PC-9 (cell line): Measurements from ENCODE around the gene KCTD16. TPM values are rescaled to one million over a fixed set of nuclear protein-coding genes. Genes with fewer than 3 reads are reported as not detected.

Experiments
- BruUV-seq: library from RNA; stranded (reverse); fragments of 400-500 nt; replicated peaks from 2 replicates; lab custom pipeline; 2021; lab: Mats Ljungman, UMichigan
- CTCF ChIA-PET: fragments of 300-600 bp; sonication (Branson Sonifier 250); formaldehyde crosslinking; loops from one replicate; lab custom pipeline; 2022; ENCODE audit warnings: antibody characterized with exemption; lab: Charles Lee
- POLR2A ChIA-PET: fragments of 300-600 bp; sonication (Branson Sonifier 250); formaldehyde crosslinking; loops from one replicate; lab custom pipeline; 2022; ENCODE audit warnings: antibody characterized with exemption; ENCODE audit not compliant: unreplicated experiment; lab: Charles Lee
- DNase-seq, 2 experiments: peaks; one replicate each; pipeline versions ENCODE4 v3.0.0 to v3.0.0-alpha.2; 2015 to 2022; ENCODE audit warnings: mixed read lengths in 1 of 2
- H2AFZ ChIP-seq: fragments of 200-600 bp; sonication (generic); 2 replicates; pipeline ENCODE4 v1.8.1; 2017; ENCODE audit warnings: antibody characterized with exemption
- H3F3A ChIP-seq: fragments of 200-600 bp; sonication (generic); 2 replicates; pipeline ENCODE4 v1.8.1; 2017; ENCODE audit warnings: antibody characterized with exemption, mild to moderate bottlenecking, low read depth; ENCODE audit not compliant: insufficient read depth
- H3K27ac ChIP-seq: fragments of 200-600 bp; sonication (generic); 2 replicates; pipeline ENCODE4 v1.6.1; 2016; ENCODE audit warnings: mixed run types
- H3K27me3 ChIP-seq: fragments of 200-600 bp; sonication (generic); 2 replicates; pipeline ENCODE4 v1.6.1; 2016; ENCODE audit warnings: low read depth, mixed run types; ENCODE audit not compliant: insufficient read depth
- H3K36me3 ChIP-seq: fragments of 200-600 bp; sonication (generic); 2 replicates; pipeline ENCODE4 v1.6.1; 2016; ENCODE audit warnings: low read depth, mixed run types
- H3K4me1 ChIP-seq: fragments of 200-600 bp; sonication (generic); replicated peaks from 2 replicates; pipeline ENCODE4 v1.6.1; 2016; ENCODE audit warnings: mixed run types; ENCODE audit not compliant: insufficient read depth
- H3K4me2 ChIP-seq: fragments of 200-600 bp; sonication (generic); 2 replicates; pipeline ENCODE4 v1.6.1; 2017; ENCODE audit warnings: mixed run types
- H3K4me3 ChIP-seq: fragments of 200-600 bp; sonication (generic); 2 replicates; pipeline ENCODE4 v1.6.1; 2016; ENCODE audit warnings: mixed run types
- H3K79me2 ChIP-seq: fragments of 200-600 bp; sonication (generic); 2 replicates; pipeline ENCODE4 v1.6.1; 2017; ENCODE audit warnings: low read depth, mixed run types
- H3K9me2 ChIP-seq: fragments of 200-600 bp; sonication (generic); 2 replicates; pipeline ENCODE4 v1.8.1; 2017; ENCODE audit warnings: mild to moderate bottlenecking; ENCODE audit not compliant: insufficient read depth
- H3K9me3 ChIP-seq: fragments of 200-600 bp; sonication (generic); 2 replicates; pipeline ENCODE4 v1.8.1; 2016; ENCODE audit warnings: low read depth; ENCODE audit not compliant: insufficient read depth
- H4K20me1 ChIP-seq: fragments of 200-600 bp; sonication (generic); 2 replicates; pipeline ENCODE4 v1.8.1; 2017; ENCODE audit not compliant: insufficient read depth
- CTCF ChIP-seq: fragments of 200-600 bp; sonication (generic); conservative IDR thresholded peaks from 2 replicates; pipeline ENCODE4 v1.6.1; 2017; ENCODE audit warnings: mixed run types, antibody characterized with exemption, mild to moderate bottlenecking, moderate library complexity
- EZH2 ChIP-seq: fragments of 200-600 bp; sonication (generic); IDR thresholded peaks from 2 replicates; pipeline ENCODE4 v1.8.0; 2017; ENCODE audit warnings: antibody characterized with exemption, low read depth
- intact Hi-C: fragments of 100-400 bp; cut with micrococcal nuclease; formaldehyde crosslinking; loops from one replicate; pipeline ENCODE4 v1.10.0; 2022; ENCODE audit not compliant: unreplicated experiment
- total RNA-seq: library from RNA; stranded (reverse); gene quantifications from 2 replicates; pipeline ENCODE4 v1.2.3, GENCODE V29; 2021

KCTD16 gene
- total RNA-seq, 1 experiment from 2014 or later = 0.33 TPM

DNA sequence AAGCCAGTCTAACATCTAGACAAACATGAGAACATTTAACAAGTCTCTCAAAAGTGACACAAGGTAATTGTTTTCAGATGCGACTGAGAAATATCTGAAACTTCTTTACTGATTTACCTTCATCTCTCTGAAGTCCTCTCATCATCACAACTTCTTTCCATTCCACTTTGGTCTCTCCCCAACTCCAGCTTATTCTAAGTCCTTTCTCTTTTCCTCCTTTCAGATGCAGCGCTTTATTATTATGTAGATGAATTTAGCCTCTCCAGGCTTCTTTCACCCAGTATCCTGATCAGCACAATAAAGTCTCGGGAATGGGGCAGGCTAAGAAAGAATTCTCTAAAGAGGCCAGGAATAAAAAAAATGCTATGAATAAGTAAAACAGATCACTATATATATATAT is 128.0 kb downstream of the KCTD16 start:
- ChIA-PET CTCF (no interaction called here), POLR2A (no interaction called here)
- Histone ChIP-seq H3K27ac (no peak overlapping the region), H4K20me1 (no peaks in the 10 kb centered on the region; the same call in 1 of the 2 replicates), H3K4me1 (no peaks in the 10 kb centered on the region), H3K79me2 (no peaks in the 10 kb centered on the region), H2AFZ (no peak overlapping the region), H3F3A (no peaks in the 10 kb centered on the region), H3K9me2 (no peaks in the 10 kb centered on the region), H3K27me3 (peaks cover 27% of the 10 kb centered on the region), H3K36me3 (no peaks in the 10 kb centered on the region), H3K4me3 (no peak overlapping the region), H3K9me3 (no peaks in the 10 kb centered on the region), H3K4me2 (no peak overlapping the region)
- intact Hi-C loops = loop anchor here (10.0 kb wide), 1 partner anchor 64 kb away; no protein-coding TSS in a partner anchor
- no TSS peak for BruUV-seq
- no peak for TF ChIP-seq CTCF
- no peak for TF ChIP-seq EZH2
- no peak for DNase-seq

DNA sequence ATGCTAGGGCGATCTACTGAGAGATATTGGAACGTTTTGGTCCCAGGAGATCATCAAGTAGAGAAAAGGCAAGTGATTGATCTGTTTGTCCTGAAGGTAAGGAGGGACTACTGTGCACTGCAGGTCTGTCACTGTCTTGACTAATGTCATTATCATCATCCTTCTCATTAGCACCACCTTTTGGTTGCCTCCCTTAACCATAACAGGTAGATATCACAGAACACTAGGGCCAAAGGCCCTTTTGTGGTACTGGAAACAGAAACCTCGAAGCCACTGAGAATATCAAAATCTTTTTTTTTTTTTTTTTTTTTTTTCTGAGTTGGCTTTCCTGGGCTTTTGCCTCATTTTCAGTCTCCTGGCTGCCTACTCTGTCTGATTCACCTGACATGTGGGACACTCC is 134.0 kb downstream of the KCTD16 start:
- DNase-seq = no peak
- H3K36me3 ChIP-seq = no peaks in the 10 kb centered on the region
- ChIA-PET POLR2A (no interaction called here), CTCF (no interaction called here)
- BruUV-seq = no TSS peak
- no peak overlapping the region for H3K27ac ChIP-seq
- no peaks in the 10 kb centered on the region for H3K9me3 ChIP-seq
- no peaks in the 10 kb centered on the region for H3K79me2 ChIP-seq
- no peaks in the 10 kb centered on the region for H3K9me2 ChIP-seq
- H3K27me3 ChIP-seq = peaks cover 10% of the 10 kb centered on the region; the same call in 1 of the 2 replicates
- intact Hi-C loops = no loop called here
- no peaks in the 10 kb centered on the region for H3F3A ChIP-seq
- no peak overlapping the region for H3K4me2 ChIP-seq
- no peak overlapping the region for H3K4me3 ChIP-seq
- no peaks in the 10 kb centered on the region; the same call in 1 of the 2 replicates for H4K20me1 ChIP-seq
- no peak overlapping the region for H2AFZ ChIP-seq
- TF ChIP-seq CTCF (no peak), EZH2 (no peak)
- H3K4me1 ChIP-seq = no peaks in the 10 kb centered on the region

DNA sequence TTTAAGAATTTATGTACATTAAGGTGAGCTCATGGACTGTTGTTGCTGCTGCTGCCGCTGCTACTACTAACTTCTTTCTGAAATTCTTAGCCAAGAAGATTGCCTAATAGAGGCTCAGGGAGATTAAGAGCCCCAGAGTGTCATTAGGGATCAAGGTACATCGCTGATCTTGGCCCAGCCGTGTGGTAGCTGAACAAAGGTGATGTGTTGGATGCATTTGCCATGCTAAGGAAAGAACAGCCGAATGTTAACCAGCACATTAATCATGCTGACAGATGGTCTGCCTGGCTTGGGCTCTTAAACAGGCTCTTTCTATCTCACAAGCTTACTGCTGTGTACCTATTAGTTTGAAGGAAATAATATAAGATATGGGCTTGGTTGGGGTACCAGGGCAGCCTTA is 137.1 kb downstream of the KCTD16 start:
- H4K20me1 ChIP-seq = no peaks in the 10 kb centered on the region
- no peaks in the 10 kb centered on the region for H3K79me2 ChIP-seq
- H3K9me3 ChIP-seq = no peaks in the 10 kb centered on the region
- no peak overlapping the region for H3K27ac ChIP-seq
- H3K4me2 ChIP-seq = no peak overlapping the region
- H2AFZ ChIP-seq = no peak overlapping the region
- BruUV-seq = no TSS peak
- no peaks in the 10 kb centered on the region; the same call in 1 of the 2 replicates for H3K9me2 ChIP-seq
- CTCF ChIA-PET = no interaction called here
- H3K4me3 ChIP-seq = no peak overlapping the region
- DNase-seq = no peak
- no peaks in the 10 kb centered on the region for H3K27me3 ChIP-seq
- no peaks in the 10 kb centered on the region for H3K4me1 ChIP-seq
- intact Hi-C loops = no loop called here
- TF ChIP-seq CTCF (no peak), EZH2 (no peak)
- POLR2A ChIA-PET = no interaction called here
- H3F3A ChIP-seq = no peaks in the 10 kb centered on the region
- H3K36me3 ChIP-seq = no peaks in the 10 kb centered on the region
